ENCODE data around the gene KCNK15. TPM values are rescaled to one million over a fixed set of nuclear protein-coding genes. Genes with fewer than 3 reads are reported as not detected.

Gene KCNK15
- total and polyA plus RNA-seq, 7 donors, result 0.08 to 0.79 (median 0.21) TPM; not detected in 1

GRCh38 chr20:44768854-44769480 is 23.3 kb downstream of the KCNK15 start:
- WGBS, 3 donors, result 52 to 66% (median 65%) methylated on average over 5 of the region's 5 CpGs
- peaks cover 0 to 6% (median 3%) of the 10 kb centered on the region in 3 donors for H3K27me3 ChIP-seq (ENCODE audit: insufficient read depth in 3 of 3, low read length in 2 of 3)

GRCh38 chr20:44769481-44769863 is 23.8 kb downstream of the KCNK15 start:
- Histone ChIP-seq H3K4me3 (no peak overlapping the region), H3K36me3 (ENCODE audit: insufficient read depth in 1 of 2, low read depth in 1 of 2) (no peaks in the 10 kb centered on the region), H3K27ac (no peak overlapping the region), H3K9me3 (no peaks in the 10 kb centered on the region), H3K27me3 (ENCODE audit: insufficient read depth in 3 of 3, low read length in 2 of 3) (peaks cover 0 to 6% (median 3%) of the 10 kb centered on the region in 3 donors), H3K4me1 (no peaks in the 10 kb centered on the region)
- ATAC-seq (no peak), DNase-seq (no peak)
- no peak for TF ChIP-seq CTCF (IDR thresholded peaks at IDR 0.05)
- intact Hi-C loops (cut with DNase I), result no loop called here
- 34 to 49% (median 41%) methylated on average over 5 of the region's 5 CpGs for WGBS, 3 donors

More at GRCh38 chr20:44768854-44769480, 23.3 kb downstream of the KCNK15 start:
- H3K4me3 ChIP-seq, result no peak overlapping the region
- ATAC-seq (no peak), DNase-seq (no peak)
- H3K36me3 ChIP-seq (ENCODE audit: insufficient read depth in 1 of 2, low read depth in 1 of 2), result no peaks in the 10 kb centered on the region
- TF ChIP-seq CTCF (IDR thresholded peaks at IDR 0.05), result no peak
- intact Hi-C loops (cut with DNase I), result no loop called here
- no peak overlapping the region for H3K27ac ChIP-seq
- no peaks in the 10 kb centered on the region for H3K4me1 ChIP-seq
- H3K9me3 ChIP-seq, result no peaks in the 10 kb centered on the region

- 40 to 57% (median 47%) methylated on average over 11 of the region's 11 CpGs for WGBS, 3 donors
These were observed 25.0 kb downstream of the KCNK15 start for GRCh38 chr20:44770484-44771171.

GRCh38 chr20:44771172-44771535 is 25.5 kb downstream of the KCNK15 start:
- Histone ChIP-seq H3K27me3 (ENCODE audit: insufficient read depth in 3 of 3, low read length in 2 of 3) (peaks cover 0 to 6% (median 0%) of the 10 kb centered on the region in 3 donors), H3K36me3 (ENCODE audit: insufficient read depth in 1 of 2, low read depth in 1 of 2) (no peaks in the 10 kb centered on the region), H3K27ac (no peak overlapping the region), H3K9me3 (no peaks in the 10 kb centered on the region), H3K4me3 (no peak overlapping the region), H3K4me1 (no peaks in the 10 kb centered on the region)
- ATAC-seq, result no peak
- no peak for DNase-seq
- intact Hi-C loops (cut with DNase I), result no loop called here
- 78% methylated on average over 8 of the region's 8 CpGs for WGBS, 3 donors
- no peak for TF ChIP-seq CTCF (IDR thresholded peaks at IDR 0.05)

More at GRCh38 chr20:44770484-44771171, 25.0 kb downstream of the KCNK15 start:
- ATAC-seq (no peak), DNase-seq (no peak)
- no peak overlapping the region for H3K27ac ChIP-seq
- no peak overlapping the region for H3K4me3 ChIP-seq
- H3K4me1 ChIP-seq, result no peaks in the 10 kb centered on the region
- H3K9me3 ChIP-seq, result no peaks in the 10 kb centered on the region
- no peak for TF ChIP-seq CTCF (IDR thresholded peaks at IDR 0.05)
- no peaks in the 10 kb centered on the region for H3K36me3 ChIP-seq (ENCODE audit: insufficient read depth in 1 of 2, low read depth in 1 of 2)
- H3K27me3 ChIP-seq (ENCODE audit: insufficient read depth in 3 of 3, low read length in 2 of 3), result peaks cover 0 to 6% (median 0%) of the 10 kb centered on the region in 3 donors
- intact Hi-C loops (cut with DNase I), result no loop called here

All from psoas muscle (tissue), 8 donors.